Activated CD8-positive, alpha-beta T cell treated with anti-CD3 and anti-CD28 coated beads for 36 hours (primary cell): ENCODE measurements around the gene POLR1C. TPM values are rescaled to one million over a fixed set of nuclear protein-coding genes. Genes with fewer than 3 reads are reported as not detected.

ENCODE experiments used
- ATAC-seq: fragments of 200-7000 bp; cut with Tn5 transposase; one replicate; pipeline ENCODE4 v1.10.0; 2021; ENCODE audit warnings: mild to moderate bottlenecking, moderate library complexity
- CTCF ChIA-PET: fragments of 350-600 bp; sonication (Branson Sonifier 250); formaldehyde crosslinking; loops from one replicate; lab custom pipeline; 2021; ENCODE audit warnings: antibody characterized with exemption; lab: Charles Lee
- POLR2A ChIA-PET: fragments of 350-600 bp; sonication (Branson Sonifier 250); formaldehyde crosslinking; loops from one replicate; lab custom pipeline; 2021; ENCODE audit warnings: antibody characterized with exemption; lab: Charles Lee
- DNase-seq: peaks from one replicate; pipeline ENCODE4 v3.0.0-alpha.2; 2020
- H3K27ac Mint-ChIP-seq: one replicate; pipeline ENCODE4 v1.8.0; 2021; ENCODE audit warnings: mild to moderate bottlenecking, mixed read lengths
- H3K27me3 Mint-ChIP-seq: one replicate; pipeline ENCODE4 v1.8.0; 2021; ENCODE audit warnings: mixed read lengths
- H3K36me3 Mint-ChIP-seq: one replicate; pipeline ENCODE4 v1.8.0; 2021; ENCODE audit warnings: low read depth, mixed read lengths
- H3K4me1 Mint-ChIP-seq: one replicate; pipeline ENCODE4 v1.8.0; 2021; ENCODE audit warnings: low read depth, mixed read lengths
- H3K4me3 Mint-ChIP-seq: one replicate; pipeline ENCODE4 v1.8.0; 2021; ENCODE audit warnings: mild to moderate bottlenecking, moderate library complexity, mixed read lengths
- H3K9me3 Mint-ChIP-seq: one replicate; pipeline ENCODE4 v1.8.0; 2021; ENCODE audit warnings: mixed read lengths
- intact Hi-C: fragments of 100-400 bp; cut with micrococcal nuclease; formaldehyde crosslinking; loops from one replicate; pipeline ENCODE4 v1.10.0; 2022
- total RNA-seq, 2 experiments: library from RNA; stranded (reverse); gene quantifications; one replicate each; pipeline ENCODE4 v1.2.3, GENCODE V29; 2021
- TF ChIP-seq, protein P1 (sequence below): fragments of 200-600 bp; IDR thresholded peaks from one replicate; pipeline ENCODE4 v1.8.0; 2022; ENCODE audit warnings: antibody characterized with exemption, mild to moderate bottlenecking

POLR1C gene
- total RNA-seq, 2 experiments from 2014 or later = 43.1 to 50.5 TPM

DNA sequence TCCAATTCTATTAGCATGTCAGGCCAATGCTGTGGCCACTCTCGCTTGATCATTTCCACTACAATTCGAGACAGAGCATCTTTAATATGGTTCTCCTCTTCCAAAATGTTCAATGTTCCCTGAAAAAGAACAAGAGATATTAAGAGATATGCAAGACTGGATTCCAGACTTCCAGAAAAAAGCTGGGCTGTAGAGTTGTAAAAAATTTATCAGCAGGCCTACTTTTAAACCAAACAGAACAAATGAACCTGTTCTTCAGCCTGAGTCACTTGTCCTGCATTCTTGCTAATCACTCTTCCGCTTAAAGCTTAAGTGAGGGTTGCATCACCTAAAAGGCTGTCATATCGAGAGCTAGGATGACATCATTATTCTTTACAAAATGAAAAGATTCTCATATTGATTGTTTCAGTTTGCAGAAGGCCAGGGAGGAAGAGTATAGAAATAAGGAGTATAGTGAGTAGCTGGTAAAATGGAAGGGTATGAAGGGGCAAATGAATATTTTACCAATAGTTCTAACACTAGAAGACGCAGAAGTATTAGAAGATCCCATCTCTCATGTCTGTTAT, 54.1 kb downstream of the POLR1C start:
- CTCF ChIA-PET = interaction anchor here (0.6 to 3.2 kb wide), 3 partner anchors 15 to 64 kb away, joined by 3 to 16 read pairs (median 3); no protein-coding TSS in a partner anchor

More for the DNA sequence above, 54.1 kb downstream of the POLR1C start:
- H3K36me3 Mint-ChIP-seq = peaks cover 50% of the 10 kb centered on the region
- POLR2A ChIA-PET = interaction anchor here (1.3 to 2.3 kb wide), 6 partner anchors 16 to 59 kb away, joined by 3 to 19 read pairs (median 4); partner anchors contain the start of gene GTPBP2
- peak; percentile 10 for DNase-seq
- ATAC-seq = peak; percentile 45
- intact Hi-C loops = no loop called here
- H3K27me3 Mint-ChIP-seq = no peaks in the 10 kb centered on the region
- H3K4me3 Mint-ChIP-seq = no peak overlapping the region
- TF ChIP-seq, protein P1, sequence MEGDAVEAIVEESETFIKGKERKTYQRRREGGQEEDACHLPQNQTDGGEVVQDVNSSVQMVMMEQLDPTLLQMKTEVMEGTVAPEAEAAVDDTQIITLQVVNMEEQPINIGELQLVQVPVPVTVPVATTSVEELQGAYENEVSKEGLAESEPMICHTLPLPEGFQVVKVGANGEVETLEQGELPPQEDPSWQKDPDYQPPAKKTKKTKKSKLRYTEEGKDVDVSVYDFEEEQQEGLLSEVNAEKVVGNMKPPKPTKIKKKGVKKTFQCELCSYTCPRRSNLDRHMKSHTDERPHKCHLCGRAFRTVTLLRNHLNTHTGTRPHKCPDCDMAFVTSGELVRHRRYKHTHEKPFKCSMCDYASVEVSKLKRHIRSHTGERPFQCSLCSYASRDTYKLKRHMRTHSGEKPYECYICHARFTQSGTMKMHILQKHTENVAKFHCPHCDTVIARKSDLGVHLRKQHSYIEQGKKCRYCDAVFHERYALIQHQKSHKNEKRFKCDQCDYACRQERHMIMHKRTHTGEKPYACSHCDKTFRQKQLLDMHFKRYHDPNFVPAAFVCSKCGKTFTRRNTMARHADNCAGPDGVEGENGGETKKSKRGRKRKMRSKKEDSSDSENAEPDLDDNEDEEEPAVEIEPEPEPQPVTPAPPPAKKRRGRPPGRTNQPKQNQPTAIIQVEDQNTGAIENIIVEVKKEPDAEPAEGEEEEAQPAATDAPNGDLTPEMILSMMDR = no peak
- H3K27ac Mint-ChIP-seq = peak overlapping the region; percentile 90
- H3K4me1 Mint-ChIP-seq = peaks cover 26% of the 10 kb centered on the region
- H3K9me3 Mint-ChIP-seq = no peaks in the 10 kb centered on the region

Other genes starting within 250 kb of the POLR1C start
- gene SLC22A7, start 218.8 kb upstream of the POLR1C start, total RNA-seq = not detected
- gene CRIP3, start 208.3 kb upstream of the POLR1C start, total RNA-seq = 1 to 10 TPM; 2.2 to 2.4 TPM
- gene ZNF318, start 147.4 kb upstream of the POLR1C start, total RNA-seq = 10 to 100 TPM; 13.1 to 13.5 TPM
- 10 to 100 TPM; 27.2 to 27.5 TPM for gene ABCC10, start 89.5 kb upstream of the POLR1C start, total RNA-seq
- gene DLK2, start 61.5 kb upstream of the POLR1C start, total RNA-seq = 1 to 10 TPM; 1.0 to 1.1 TPM
- 10 to 100 TPM; 30.2 to 32.9 TPM for gene TJAP1, start 39.5 kb upstream of the POLR1C start, total RNA-seq
- gene LRRC73, start 6.7 kb upstream of the POLR1C start, total RNA-seq = under 1 TPM; 0.11 to 0.18 TPM
- gene YIPF3, start 163 bp upstream of the POLR1C start, total RNA-seq = 10 to 100 TPM; 32.6 to 33.9 TPM
- gene XPO5, start 58.9 kb downstream of the POLR1C start, total RNA-seq = 10 to 100 TPM; 92.3 to 92.6 TPM
- gene POLH, start 59.1 kb downstream of the POLR1C start, total RNA-seq = 10 to 100 TPM; 37.9 to 42.1 TPM
- gene GTPBP2, start 112.2 kb downstream of the POLR1C start, total RNA-seq = 10 to 100 TPM; 46.2 to 55.3 TPM
- 10 to 100 TPM; 29.0 to 31.7 TPM for gene MAD2L1BP, start 118.8 kb downstream of the POLR1C start, total RNA-seq
- under 1 TPM in 1 of 2 experiments, not detected in 1; 0.11 TPM for gene RSPH9, start 127.9 kb downstream of the POLR1C start, total RNA-seq
- 10 to 100 TPM; 45.4 to 52.9 TPM for gene MRPS18A, start 170.7 kb downstream of the POLR1C start, total RNA-seq